Kidney tubule cell (primary cell): ENCODE data around the gene MUTYH.

ENCODE experiments used
- DNase-seq: peaks from one replicate; pipeline ENCODE4 v3.0.0-alpha.2; 2018; ENCODE audit warnings: low spot score

MUTYH gene

GRCh38 chr1:45348966-45349677 is 8.9 kb upstream of the MUTYH start:
- DNase-seq, result no peak

- no peak for DNase-seq
These were observed 8.3 kb upstream of the MUTYH start for GRCh38 chr1:45348609-45348965.

- DNase-seq, result peak; percentile 61
These were observed 7.8 kb upstream of the MUTYH start for GRCh38 chr1:45348020-45348419.

- DNase-seq, result no peak
These were observed 6.2 kb upstream of the MUTYH start for GRCh38 chr1:45346473-45346872.

GRCh38 chr1:45345014-45345413 is 4.8 kb upstream of the MUTYH start:
- no peak for DNase-seq

GRCh38 chr1:45344499-45344898 is 4.3 kb upstream of the MUTYH start:
- no peak for DNase-seq

GRCh38 chr1:45340816-45341466 is 701 bp upstream of the MUTYH start:
- peak; percentile 14 for DNase-seq

GRCh38 chr1:45337630-45338325 is 2.5 kb downstream of the MUTYH start:
- DNase-seq, result peak; percentile 71

GRCh38 chr1:45335855-45336324 is 4.3 kb downstream of the MUTYH start:
- DNase-seq, result peak; percentile 13

GRCh38 chr1:45334308-45335245 is 5.7 kb downstream of the MUTYH start:
- DNase-seq, result no peak

GRCh38 chr1:45332346-45332720 is 7.9 kb downstream of the MUTYH start:
- no peak for DNase-seq

- DNase-seq, result no peak
These were observed 8.5 kb downstream of the MUTYH start for GRCh38 chr1:45331436-45332345.

GRCh38 chr1:45329445-45329844 is 10.8 kb downstream of the MUTYH start:
- no peak for DNase-seq

- no peak for DNase-seq
These were observed 11.6 kb downstream of the MUTYH start for GRCh38 chr1:45328680-45329079.

- no peak for DNase-seq
These were observed 12.4 kb downstream of the MUTYH start for GRCh38 chr1:45327644-45328515.

- DNase-seq, result peak; percentile 36
These were observed 13.3 kb downstream of the MUTYH start, which contains the start of gene HPDL for GRCh38 chr1:45326627-45327623. HPDL (plus strand) TSS chr1:45326895; CDS start chr1:45327149, 254 bp downstream.

- DNase-seq, result no peak
These were observed 14.3 kb downstream of the MUTYH start for GRCh38 chr1:45325851-45326506.

GRCh38 chr1:45322486-45323040 is 17.7 kb downstream of the MUTYH start:
- no peak for DNase-seq
